Thyroid gland (tissue), 4 donors: ENCODE results near the gene ZNF584.

Experiments
- POLR2A ChIP-seq, 2 donors: fragments of 450-650 bp; IDR thresholded peaks; one replicate each; pipeline ENCODE4 v1.6.1; 2017; ENCODE audit warnings: antibody characterized with exemption in 2 of 2, mild to moderate bottlenecking in 2 of 2, moderate library complexity in 1 of 2
- TF ChIP-seq, protein P1 (sequence below), 6 experiments: fragments of 200-600 bp in 3 of 6; fragments of 450-650 bp in 3 of 6; sonication (generic) in 3 of 6; IDR thresholded peaks; one replicate each; pipeline ENCODE4 v1.5.1; 2016 to 2019; ENCODE audit warnings: antibody characterized with exemption in 6 of 6, mild to moderate bottlenecking in 2 of 6, inconsistent platforms in 1 of 6, moderate library complexity in 1 of 6

DNA sequence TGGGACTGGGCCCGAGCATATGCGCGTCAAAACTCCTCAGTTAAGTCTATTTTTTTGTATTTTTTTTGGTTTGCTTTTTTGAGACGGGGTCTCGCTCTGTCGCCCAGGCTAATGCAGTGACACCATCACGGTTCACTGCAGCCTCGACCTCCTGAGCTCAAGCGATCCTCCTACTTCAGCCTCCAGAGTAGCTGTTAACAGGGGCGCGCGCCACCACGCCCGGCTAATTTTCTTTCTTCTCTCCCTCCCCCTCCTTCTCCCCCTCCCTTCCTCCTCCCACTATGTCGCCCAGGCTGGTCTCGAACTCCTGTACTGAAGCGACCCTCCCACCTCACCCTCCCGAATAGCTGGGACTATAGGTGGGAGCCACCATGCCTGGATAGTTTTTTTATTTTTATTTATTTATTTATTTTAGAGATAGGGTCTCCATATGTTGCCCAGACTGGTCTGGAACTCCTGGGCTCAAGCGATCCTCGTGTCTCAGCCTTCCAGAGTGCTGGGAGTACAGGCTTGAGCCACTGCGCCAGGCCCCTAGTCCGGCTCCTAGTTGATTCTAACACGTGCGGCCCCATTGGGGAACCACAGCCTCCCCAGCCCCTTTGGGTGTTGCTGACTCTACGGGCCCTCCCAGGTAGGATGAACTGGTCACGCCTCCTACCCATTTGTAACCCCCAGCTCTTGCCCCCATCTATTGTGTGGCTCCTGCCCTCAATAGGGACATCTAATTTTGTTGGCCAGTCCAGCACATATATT is 26.8 kb upstream of the ZNF584 start:
- no peak for TF ChIP-seq POLR2A (IDR thresholded peaks at IDR 0.05)
- TF ChIP-seq, protein P1, sequence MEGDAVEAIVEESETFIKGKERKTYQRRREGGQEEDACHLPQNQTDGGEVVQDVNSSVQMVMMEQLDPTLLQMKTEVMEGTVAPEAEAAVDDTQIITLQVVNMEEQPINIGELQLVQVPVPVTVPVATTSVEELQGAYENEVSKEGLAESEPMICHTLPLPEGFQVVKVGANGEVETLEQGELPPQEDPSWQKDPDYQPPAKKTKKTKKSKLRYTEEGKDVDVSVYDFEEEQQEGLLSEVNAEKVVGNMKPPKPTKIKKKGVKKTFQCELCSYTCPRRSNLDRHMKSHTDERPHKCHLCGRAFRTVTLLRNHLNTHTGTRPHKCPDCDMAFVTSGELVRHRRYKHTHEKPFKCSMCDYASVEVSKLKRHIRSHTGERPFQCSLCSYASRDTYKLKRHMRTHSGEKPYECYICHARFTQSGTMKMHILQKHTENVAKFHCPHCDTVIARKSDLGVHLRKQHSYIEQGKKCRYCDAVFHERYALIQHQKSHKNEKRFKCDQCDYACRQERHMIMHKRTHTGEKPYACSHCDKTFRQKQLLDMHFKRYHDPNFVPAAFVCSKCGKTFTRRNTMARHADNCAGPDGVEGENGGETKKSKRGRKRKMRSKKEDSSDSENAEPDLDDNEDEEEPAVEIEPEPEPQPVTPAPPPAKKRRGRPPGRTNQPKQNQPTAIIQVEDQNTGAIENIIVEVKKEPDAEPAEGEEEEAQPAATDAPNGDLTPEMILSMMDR (IDR thresholded peaks at IDR 0.05), result no peak
